Cardiac septum (tissue), 1 donor: ENCODE data around the gene RRP1B. TPM values are rescaled to one million over a fixed set of nuclear protein-coding genes. Genes with fewer than 3 reads are reported as not detected.
"Not testable (repeated sequence)": the region's sequence is repeated elsewhere in the genome, so short reads cannot be mapped to it uniquely, and the experiment has no call there.

ENCODE experiments used
- DNase-seq: peaks from one replicate; pipeline ENCODE4 v3.0.0-alpha.2; 2020; ENCODE audit warnings: low spot score
- intact Hi-C: fragments of 100-400 bp; cut with DNase I; formaldehyde crosslinking; loops from one replicate; pipeline ENCODE4 v1.14.0; 2022
- long read RNA-seq: library from polyadenylated mRNA; unstranded; transcript quantifications from one replicate; pipeline ENCODE4 v2.0.0, GENCODE V29; 2021
- total RNA-seq: library from RNA; stranded (reverse); fragmentation: NEBNext Ultra II Directional; extraction: Animal tissue kit (Norgen Biotek cat#: 25700); gene quantifications from one replicate; pipeline ENCODE4 v1.2.1, GENCODE V29; 2021
- donor health status: DM: no; HTN: no; CAD: no.

Gene RRP1B, protein sequence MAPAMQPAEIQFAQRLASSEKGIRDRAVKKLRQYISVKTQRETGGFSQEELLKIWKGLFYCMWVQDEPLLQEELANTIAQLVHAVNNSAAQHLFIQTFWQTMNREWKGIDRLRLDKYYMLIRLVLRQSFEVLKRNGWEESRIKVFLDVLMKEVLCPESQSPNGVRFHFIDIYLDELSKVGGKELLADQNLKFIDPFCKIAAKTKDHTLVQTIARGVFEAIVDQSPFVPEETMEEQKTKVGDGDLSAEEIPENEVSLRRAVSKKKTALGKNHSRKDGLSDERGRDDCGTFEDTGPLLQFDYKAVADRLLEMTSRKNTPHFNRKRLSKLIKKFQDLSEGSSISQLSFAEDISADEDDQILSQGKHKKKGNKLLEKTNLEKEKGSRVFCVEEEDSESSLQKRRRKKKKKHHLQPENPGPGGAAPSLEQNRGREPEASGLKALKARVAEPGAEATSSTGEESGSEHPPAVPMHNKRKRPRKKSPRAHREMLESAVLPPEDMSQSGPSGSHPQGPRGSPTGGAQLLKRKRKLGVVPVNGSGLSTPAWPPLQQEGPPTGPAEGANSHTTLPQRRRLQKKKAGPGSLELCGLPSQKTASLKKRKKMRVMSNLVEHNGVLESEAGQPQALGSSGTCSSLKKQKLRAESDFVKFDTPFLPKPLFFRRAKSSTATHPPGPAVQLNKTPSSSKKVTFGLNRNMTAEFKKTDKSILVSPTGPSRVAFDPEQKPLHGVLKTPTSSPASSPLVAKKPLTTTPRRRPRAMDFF
- 8.7 TPM for total RNA-seq
- long read RNA-seq, partial matches to known transcripts, result 0 of 8 reads
- long read RNA-seq, other reads (novel, unspliced or antisense), result 8 of 8 reads

- DNase-seq, result peak; percentile 86
- intact Hi-C loops, result loop anchor here (2.0 kb wide), 1 partner anchor 129 kb away; the partner anchor contains the start of gene RRP1
Measured at GRCh38 chr21:43659136-43660000, at the start of gene RRP1B, which contains the start of gene HSF2BP. TSS of gene RRP1B (plus strand) at chr21:43659560. CDS start at chr21:43659665, 105 bp downstream. TSS of gene HSF2BP (minus strand) at chr21:43659488. CDS start at chr21:43658096, 1,392 bp downstream.

DNA sequence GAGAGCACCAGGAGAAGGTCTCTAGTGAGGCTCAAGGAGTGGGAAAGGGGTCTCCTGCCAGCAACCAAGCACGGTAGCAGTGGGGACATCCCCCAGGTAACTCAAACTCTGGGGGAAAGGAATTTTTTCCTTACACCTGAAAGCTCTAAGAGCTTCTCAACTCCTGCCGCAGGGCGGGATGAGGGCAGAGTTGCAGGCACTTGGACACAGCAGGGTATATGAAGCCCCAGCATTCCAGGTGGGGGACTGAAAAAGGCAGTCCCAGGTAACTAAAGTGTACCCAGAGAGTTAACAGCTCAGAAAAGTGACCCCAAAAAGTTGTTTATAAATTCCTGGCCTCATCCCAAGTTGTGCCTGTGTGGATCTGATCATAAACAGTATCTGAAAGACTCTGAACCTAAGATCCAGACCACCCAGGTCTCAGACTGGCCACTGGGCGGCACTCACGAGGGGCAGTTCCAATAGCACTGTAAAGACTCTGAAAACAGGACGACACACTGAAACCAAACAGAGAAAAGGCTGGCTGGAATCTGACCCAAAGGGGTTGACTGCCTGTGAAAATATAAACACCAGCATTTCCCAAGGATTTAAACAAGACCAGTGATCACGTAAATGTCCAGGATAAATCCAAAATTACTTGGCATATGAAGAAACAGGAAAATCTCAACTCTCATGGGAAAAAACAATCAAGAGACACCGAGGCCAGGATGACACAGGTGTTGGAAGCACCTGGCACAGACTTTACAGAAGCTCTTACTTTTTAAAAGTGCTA is 47.6 kb upstream of the RRP1B start:
- intact Hi-C loops, result no loop called here
- no peak for DNase-seq

DNA sequence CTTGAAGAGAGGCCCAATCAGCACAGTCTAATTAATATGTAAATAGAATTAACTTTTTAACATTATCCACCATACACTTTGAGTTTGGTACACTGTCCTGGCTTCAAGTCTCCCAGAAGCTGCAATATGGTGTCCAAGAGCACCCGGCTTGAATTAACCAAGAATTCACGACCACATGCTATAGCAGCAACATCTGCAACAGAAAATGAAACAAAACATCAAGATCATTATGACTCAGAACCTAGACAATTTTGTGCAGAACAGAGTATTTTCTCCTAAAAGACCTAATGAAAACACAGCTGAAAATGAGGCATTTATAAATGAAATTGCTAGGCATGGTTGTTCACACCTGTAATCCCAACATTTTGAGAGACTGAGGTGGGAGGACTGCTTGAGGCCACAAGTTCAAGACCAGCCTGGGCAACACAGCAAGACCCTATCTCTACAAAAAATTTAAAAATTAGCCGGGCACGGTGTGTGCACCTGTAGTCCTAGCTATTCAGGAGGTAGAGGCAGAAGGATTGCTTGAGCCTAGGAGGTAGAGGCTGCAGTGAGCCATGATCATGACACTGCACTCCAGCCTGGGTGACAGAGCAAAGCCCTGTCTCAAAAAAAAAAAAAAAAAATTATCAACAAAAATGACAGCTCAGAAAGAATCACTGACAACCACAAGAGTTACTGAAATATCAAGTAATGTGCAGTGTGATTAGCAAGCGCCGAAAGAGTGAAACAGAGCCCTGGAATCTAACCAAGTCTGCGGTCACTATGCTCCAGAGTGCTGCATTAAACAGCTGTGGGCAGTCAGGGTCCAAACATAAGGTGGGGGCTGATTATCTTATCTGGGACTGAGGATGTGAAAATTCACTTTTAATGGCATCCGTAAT is 45.4 kb upstream of the RRP1B start:
- intact Hi-C loops, result no loop called here
- no peak for DNase-seq

GRCh38 chr21:43614839-43615238 is 44.5 kb upstream of the RRP1B start:
- intact Hi-C loops, result no loop called here
- no peak for DNase-seq

- DNase-seq, intact Hi-C loops: not testable (repeated sequence)
Measured at GRCh38 chr21:43616861-43617260, 42.5 kb upstream of the RRP1B start.

- no peak for DNase-seq
- intact Hi-C loops, result no loop called here
Measured at GRCh38 chr21:43618940-43619339, 40.4 kb upstream of the RRP1B start.

GRCh38 chr21:43619344-43619743 is 40.0 kb upstream of the RRP1B start:
- intact Hi-C loops, result no loop called here

DNA sequence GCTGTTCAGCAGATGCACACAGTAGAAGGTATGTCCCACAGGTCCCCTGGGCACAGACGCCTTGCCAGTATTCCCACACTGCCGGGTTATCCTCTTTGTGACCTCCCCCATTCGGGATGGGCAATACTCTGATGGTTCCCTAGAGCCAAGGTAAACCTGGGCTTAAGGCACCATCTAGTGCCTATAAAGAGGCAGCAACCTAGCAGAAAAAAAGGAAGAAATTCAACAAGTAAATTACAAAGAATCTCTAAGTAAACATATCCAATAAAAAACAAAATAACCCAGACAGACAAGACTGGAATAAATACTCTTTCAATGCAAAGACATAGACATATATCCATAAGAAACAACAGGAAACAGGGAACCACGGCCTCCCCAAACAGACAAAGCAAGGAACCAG is 39.5 kb upstream of the RRP1B start:
- DNase-seq, result no peak
- intact Hi-C loops, result no loop called here

More at GRCh38 chr21:43619344-43619743, 40.0 kb upstream of the RRP1B start:
- DNase-seq, result no peak

- intact Hi-C loops, result no loop called here
- DNase-seq, result no peak
Measured at GRCh38 chr21:43622796-43623195, 36.6 kb upstream of the RRP1B start.

DNA sequence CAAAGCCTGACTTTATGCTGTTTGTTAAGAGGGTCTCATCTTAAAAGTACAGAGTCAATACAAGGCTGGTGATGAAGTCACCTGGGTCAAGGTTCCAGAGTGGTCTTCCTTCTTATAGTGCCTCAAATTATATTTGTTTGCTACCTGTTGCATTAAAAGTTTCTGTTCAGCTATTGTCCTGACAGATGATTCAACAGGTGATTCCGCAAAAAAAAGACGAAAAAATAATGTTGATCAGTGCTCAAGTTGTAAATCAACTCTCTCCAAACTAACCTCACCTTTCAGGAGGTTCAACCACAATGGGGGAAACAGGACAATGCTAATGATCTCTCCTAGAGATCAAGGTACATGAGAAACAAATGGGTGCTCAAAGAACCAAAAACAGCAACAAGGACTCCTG is 35.8 kb upstream of the RRP1B start:
- intact Hi-C loops, result no loop called here
- no peak for DNase-seq

DNA sequence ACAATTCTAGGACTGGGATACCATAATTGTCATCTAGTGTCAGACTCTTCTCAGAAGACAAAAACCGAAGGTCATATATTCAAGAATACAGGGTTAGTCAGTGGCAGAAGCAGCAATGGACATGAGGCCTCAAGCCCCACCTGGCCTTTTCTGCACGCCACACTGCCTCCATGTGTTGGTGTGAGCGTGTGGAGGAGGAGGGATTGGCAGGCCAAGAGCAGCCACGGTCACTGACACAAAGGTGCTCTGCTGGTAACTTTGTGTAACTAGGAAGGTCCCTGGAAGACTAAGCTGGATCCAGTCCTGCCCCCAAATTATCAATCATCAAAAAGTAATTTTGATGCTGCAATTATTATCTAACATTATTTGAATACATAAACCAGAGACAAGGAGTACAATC is 35.0 kb upstream of the RRP1B start:
- no peak for DNase-seq
- intact Hi-C loops, result no loop called here

- no peak for DNase-seq
- intact Hi-C loops, result no loop called here
Measured at GRCh38 chr21:43626390-43626789, 33.0 kb upstream of the RRP1B start.

GRCh38 chr21:43627527-43627926 is 31.8 kb upstream of the RRP1B start:
- intact Hi-C loops, result no loop called here
- no peak for DNase-seq

DNA sequence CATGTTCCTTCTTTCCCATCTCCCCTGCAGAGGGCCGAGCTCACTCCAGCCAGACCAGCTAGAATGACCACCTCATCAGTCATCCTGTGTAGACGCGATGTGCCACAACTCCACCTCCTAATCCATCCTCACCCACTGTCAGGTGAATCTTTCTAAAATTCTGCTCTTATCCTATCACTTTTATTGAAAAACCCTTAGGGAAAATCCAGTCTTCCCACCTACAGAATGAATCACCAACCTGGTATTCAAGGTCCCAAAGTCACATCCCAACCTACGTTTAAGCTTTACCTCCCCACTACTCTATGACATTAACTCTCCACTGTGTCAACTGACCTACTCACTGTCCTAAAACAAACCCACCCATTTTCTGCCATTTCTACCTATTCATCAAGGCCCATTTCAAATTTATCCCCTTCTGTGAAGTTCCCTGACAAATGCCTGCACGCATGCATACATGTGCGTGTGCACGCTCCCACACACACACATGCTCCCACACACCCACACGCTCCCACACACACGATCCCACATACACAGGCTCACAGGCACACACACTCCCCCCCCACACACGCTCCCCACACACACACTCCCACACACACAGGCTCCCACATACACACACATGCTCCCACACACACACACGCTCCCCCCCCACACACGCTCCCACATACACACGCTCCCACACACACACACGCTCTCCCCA is 27.8 kb upstream of the RRP1B start:
- intact Hi-C loops, result no loop called here
- no peak for DNase-seq

GRCh38 chr21:43632373-43632905 is 26.9 kb upstream of the RRP1B start:
- intact Hi-C loops, result no loop called here
- DNase-seq, result no peak

DNA sequence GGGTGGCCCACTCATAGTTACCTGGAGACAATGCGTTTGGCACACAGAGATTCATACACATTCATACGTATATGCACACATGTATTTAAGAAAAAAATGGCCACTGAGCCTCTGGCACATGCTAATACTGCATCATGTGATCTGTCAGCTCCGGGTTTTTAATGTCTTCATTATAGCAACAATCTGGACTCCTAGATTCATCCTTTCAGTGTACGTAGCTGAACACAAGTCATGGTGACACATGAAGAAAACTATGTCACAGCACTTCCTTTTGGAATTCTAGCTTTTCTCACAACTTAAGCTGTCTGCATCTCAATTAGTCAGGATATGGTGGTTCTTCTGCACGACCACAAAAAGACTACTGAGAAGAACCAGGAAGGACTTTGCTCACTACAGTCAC is 24.7 kb upstream of the RRP1B start:
- intact Hi-C loops, result no loop called here
- DNase-seq, result no peak

GRCh38 chr21:43635436-43635835 is 23.9 kb upstream of the RRP1B start:
- intact Hi-C loops, result no loop called here
- no peak for DNase-seq
